Chondrocyte (in vitro differentiated cells): ENCODE measurements around the gene RBBP8NL. TPM values are rescaled to one million over a fixed set of nuclear protein-coding genes. Genes with fewer than 3 reads are reported as not detected.

Experiments used
- DNase-seq: peaks from one replicate; pipeline ENCODE4 v3.0.0; 2021; ENCODE audit warnings: mixed read lengths, low spot score
- H3K27ac Mint-ChIP-seq: one replicate; pipeline ENCODE4 v1.8.0; 2021; ENCODE audit warnings: mild to moderate bottlenecking, moderate library complexity, mixed read lengths; ENCODE audit not compliant: unreplicated experiment
- H3K27me3 Mint-ChIP-seq: 2 replicates; pipeline ENCODE4 v1.8.0; 2021; ENCODE audit warnings: low read depth, mixed read lengths
- H3K36me3 Mint-ChIP-seq: 2 replicates; pipeline ENCODE4 v1.8.0; 2021; ENCODE audit warnings: low read depth, mixed read lengths
- H3K4me1 Mint-ChIP-seq: 2 replicates; pipeline ENCODE4 v1.8.0; 2021; ENCODE audit warnings: low read depth, mild to moderate bottlenecking, mixed read lengths
- H3K4me3 Mint-ChIP-seq: one replicate; pipeline ENCODE4 v1.8.0; 2021; ENCODE audit warnings: mild to moderate bottlenecking, moderate library complexity, mixed read lengths; ENCODE audit not compliant: unreplicated experiment
- H3K9me3 Mint-ChIP-seq: 2 replicates; pipeline ENCODE4 v1.8.0; 2021; ENCODE audit warnings: low read depth, mixed read lengths
- CTCF ChIP-seq: fragments of 200-600 bp; sonication (generic); IDR thresholded peaks from 2 replicates; pipeline ENCODE4 v1.5.0; 2021; ENCODE audit warnings: antibody characterized with exemption, mild to moderate bottlenecking, moderate library complexity
- total RNA-seq: library from RNA; stranded (reverse); gene quantifications from 3 replicates; pipeline ENCODE4 v1.2.1, GENCODE V29; 2021

RBBP8NL gene
- total RNA-seq, 1 donor from 2014 or later: not detected

GRCh38 chr20:62409086-62409853 lies 18.1 kb downstream of the RBBP8NL start:
- no peaks in the 10 kb centered on the region for H3K27me3 Mint-ChIP-seq
- no peak overlapping the region for H3K4me3 Mint-ChIP-seq
- DNase-seq: no peak
- no peak overlapping the region for H3K27ac Mint-ChIP-seq
- H3K36me3 Mint-ChIP-seq: no peaks in the 10 kb centered on the region
- no peaks in the 10 kb centered on the region for H3K9me3 Mint-ChIP-seq
- H3K4me1 Mint-ChIP-seq: peaks cover 11% of the 10 kb centered on the region
- no peak for TF ChIP-seq CTCF

GRCh38 chr20:62408640-62409039 lies 18.7 kb downstream of the RBBP8NL start:
- H3K9me3 Mint-ChIP-seq: no peaks in the 10 kb centered on the region
- no peak overlapping the region for H3K4me3 Mint-ChIP-seq
- H3K36me3 Mint-ChIP-seq: no peaks in the 10 kb centered on the region
- peaks cover 11% of the 10 kb centered on the region for H3K4me1 Mint-ChIP-seq
- DNase-seq: no peak
- no peak for TF ChIP-seq CTCF
- H3K27ac Mint-ChIP-seq: no peak overlapping the region
- no peaks in the 10 kb centered on the region for H3K27me3 Mint-ChIP-seq

GRCh38 chr20:62408055-62408454 lies 19.3 kb downstream of the RBBP8NL start:
- no peaks in the 10 kb centered on the region for H3K9me3 Mint-ChIP-seq
- peaks cover 11% of the 10 kb centered on the region for H3K4me1 Mint-ChIP-seq
- H3K36me3 Mint-ChIP-seq: no peaks in the 10 kb centered on the region
- no peaks in the 10 kb centered on the region for H3K27me3 Mint-ChIP-seq
- TF ChIP-seq CTCF: no peak
- DNase-seq: no peak
- H3K4me3 Mint-ChIP-seq: no peak overlapping the region
- H3K27ac Mint-ChIP-seq: no peak overlapping the region

GRCh38 chr20:62407221-62407992 lies 19.9 kb downstream of the RBBP8NL start, which contains the start of gene CABLES2:
Gene CABLES2, minus strand, starts transcription at chr20:62407285. Its CDS starts 9 bp downstream, at chr20:62407276.
- H3K9me3 Mint-ChIP-seq: no peaks in the 10 kb centered on the region
- peak; percentile 18 for TF ChIP-seq CTCF
- peak within 1 kb of the TSS; percentile 49 for H3K27ac Mint-ChIP-seq

GRCh38 chr20:62406635-62407176 lies 20.6 kb downstream of the RBBP8NL start:
- Mint-ChIP-seq H3K27ac (no peak overlapping the region), H3K27me3 (no peaks in the 10 kb centered on the region), H3K4me1 (peaks cover 11% of the 10 kb centered on the region), H3K9me3 (no peaks in the 10 kb centered on the region), H3K4me3 (peak overlapping the region; percentile 65), H3K36me3 (no peaks in the 10 kb centered on the region)
- no peak for TF ChIP-seq CTCF
- no peak for DNase-seq

More at GRCh38 chr20:62407221-62407992, 19.9 kb downstream of the RBBP8NL start, which contains the start of gene CABLES2:
- DNase-seq: no peak
- no peaks in the 10 kb centered on the region for H3K36me3 Mint-ChIP-seq
- H3K4me3 Mint-ChIP-seq: peak within 1 kb of the TSS; percentile 65
- H3K4me1 Mint-ChIP-seq: peaks cover 11% of the 10 kb centered on the region
- H3K27me3 Mint-ChIP-seq: no peaks in the 10 kb centered on the region
